OCI-LY1 (cell line): ENCODE data around the gene CNTN1.

Experiments used
- H2AFZ ChIP-seq: fragments of 200-600 bp; sonication (generic), shearing (Covaris generic); 2 replicates; pipeline ENCODE4 v1.6.0; 2014; ENCODE audit warnings: antibody characterized with exemption, mild to moderate bottlenecking, low read length
- H3F3A ChIP-seq: fragments of 200-600 bp; sonication (generic), shearing (Covaris generic); 2 replicates; pipeline ENCODE4 v1.6.0; 2014; ENCODE audit warnings: mild to moderate bottlenecking, antibody characterized with exemption, low read length, moderate library complexity; ENCODE audit not compliant: insufficient read depth
- H3K27ac ChIP-seq: fragments of 200-600 bp; sonication (generic); 2 replicates; pipeline ENCODE4 v1.5.1; 2014; ENCODE audit warnings: low read length, mixed run types, mild to moderate bottlenecking, low read depth; ENCODE audit not compliant: poor library complexity, severe bottlenecking
- H3K27me3 ChIP-seq: fragments of 200-600 bp; sonication (generic); 2 replicates; pipeline ENCODE4 v1.6.0; 2014; ENCODE audit warnings: antibody characterized with exemption, mild to moderate bottlenecking, low read length, moderate library complexity; ENCODE audit not compliant: insufficient read depth
- H3K36me3 ChIP-seq: fragments of 200-600 bp; sonication (generic); 2 replicates; pipeline ENCODE4 v1.6.1; 2014; ENCODE audit warnings: mild to moderate bottlenecking, antibody characterized with exemption, low read length, moderate library complexity, mixed read lengths; ENCODE audit not compliant: insufficient read depth
- H3K4me1 ChIP-seq: fragments of 200-600 bp; sonication (generic); 2 replicates; pipeline ENCODE4 v1.5.1; 2014; ENCODE audit warnings: mild to moderate bottlenecking, low read length, moderate library complexity; ENCODE audit not compliant: insufficient read depth, severe bottlenecking
- H3K4me2 ChIP-seq: fragments of 200-600 bp; sonication (generic), shearing (Covaris generic); 2 replicates; pipeline ENCODE4 v1.6.1; 2014; ENCODE audit warnings: low read length
- H3K4me3 ChIP-seq: fragments of 200-600 bp; sonication (generic); 2 replicates; pipeline ENCODE4 v1.5.1; 2014; ENCODE audit warnings: low read length, low read depth, mild to moderate bottlenecking, mixed read lengths; ENCODE audit not compliant: poor library complexity, severe bottlenecking
- H3K79me2 ChIP-seq: fragments of 200-600 bp; shearing (Covaris generic); 2 replicates; pipeline ENCODE4 v1.6.1; 2016; ENCODE audit warnings: mixed run types, low read length, mixed read lengths; ENCODE audit not compliant: insufficient read depth
- H3K9ac ChIP-seq: fragments of 200-600 bp; sonication (generic), shearing (Covaris generic); 2 replicates; pipeline ENCODE4 v1.6.1; 2014; ENCODE audit warnings: mild to moderate bottlenecking, low read length, mixed read lengths
- H3K9me2 ChIP-seq: fragments of 200-600 bp; sonication (generic), shearing (Covaris generic); 2 replicates; pipeline ENCODE4 v1.6.1; 2014; ENCODE audit warnings: low read depth, mild to moderate bottlenecking, low read length, mixed read lengths
- H3K9me3 ChIP-seq: fragments of 200-600 bp; shearing (Covaris generic); 2 replicates; pipeline ENCODE4 v1.6.1; 2014; ENCODE audit warnings: low read length, mixed read lengths
- H4K20me1 ChIP-seq: fragments of 200-600 bp; sonication (generic), shearing (Covaris generic); 2 replicates; pipeline ENCODE4 v1.6.0; 2016; ENCODE audit warnings: mild to moderate bottlenecking, low read length; ENCODE audit not compliant: insufficient read depth
- EZH2 ChIP-seq: fragments of 200-600 bp; sonication (generic), shearing (Covaris generic); IDR thresholded peaks from 2 replicates; pipeline ENCODE4 v1.8.0; 2017; ENCODE audit warnings: borderline replicate concordance, mixed run types, mild to moderate bottlenecking, antibody characterized with exemption, low read length, moderate library complexity, mixed read lengths
- TF ChIP-seq, protein P1 (sequence below): fragments of 200-600 bp; sonication (generic), shearing (Covaris generic); IDR thresholded peaks from 2 replicates; pipeline ENCODE4 v1.5.1; 2017; ENCODE audit warnings: mild to moderate bottlenecking, antibody characterized with exemption, low read length, moderate library complexity, mixed read lengths

The CNTN1 gene

DNA sequence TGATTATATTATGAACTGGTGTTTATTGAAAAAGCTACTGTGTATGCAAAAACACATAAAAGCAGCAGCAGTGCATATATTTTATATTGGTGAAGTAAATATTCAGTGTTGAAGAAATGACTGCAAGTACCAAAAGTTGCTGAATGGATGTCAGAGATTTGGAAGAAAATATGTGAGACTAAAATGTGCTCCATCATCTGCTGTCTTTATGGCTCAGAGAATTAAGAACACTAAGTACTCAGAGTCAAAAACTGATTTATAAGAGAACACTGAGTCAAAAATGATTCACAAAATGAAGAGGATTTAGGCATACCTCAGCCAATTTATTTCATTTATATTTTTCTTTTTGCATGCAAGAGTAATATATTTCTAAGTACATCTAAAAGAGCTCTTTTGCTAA lies 409.6 kb downstream of the CNTN1 start:
- Histone ChIP-seq H3K4me2 (no peak overlapping the region), H3K27ac (no peak overlapping the region), H3K9ac (no peak overlapping the region), H4K20me1 (no peaks in the 10 kb centered on the region), H3K27me3 (no peaks in the 10 kb centered on the region), H3K4me1 (no peaks in the 10 kb centered on the region), H2AFZ (no peak overlapping the region), H3K9me3 (no peaks in the 10 kb centered on the region), H3F3A (no peaks in the 10 kb centered on the region), H3K9me2 (no peaks in the 10 kb centered on the region), H3K4me3 (no peak overlapping the region), H3K36me3 (no peaks in the 10 kb centered on the region), H3K79me2 (no peaks in the 10 kb centered on the region)
- TF ChIP-seq EZH2, result no peak
- TF ChIP-seq, protein P1, sequence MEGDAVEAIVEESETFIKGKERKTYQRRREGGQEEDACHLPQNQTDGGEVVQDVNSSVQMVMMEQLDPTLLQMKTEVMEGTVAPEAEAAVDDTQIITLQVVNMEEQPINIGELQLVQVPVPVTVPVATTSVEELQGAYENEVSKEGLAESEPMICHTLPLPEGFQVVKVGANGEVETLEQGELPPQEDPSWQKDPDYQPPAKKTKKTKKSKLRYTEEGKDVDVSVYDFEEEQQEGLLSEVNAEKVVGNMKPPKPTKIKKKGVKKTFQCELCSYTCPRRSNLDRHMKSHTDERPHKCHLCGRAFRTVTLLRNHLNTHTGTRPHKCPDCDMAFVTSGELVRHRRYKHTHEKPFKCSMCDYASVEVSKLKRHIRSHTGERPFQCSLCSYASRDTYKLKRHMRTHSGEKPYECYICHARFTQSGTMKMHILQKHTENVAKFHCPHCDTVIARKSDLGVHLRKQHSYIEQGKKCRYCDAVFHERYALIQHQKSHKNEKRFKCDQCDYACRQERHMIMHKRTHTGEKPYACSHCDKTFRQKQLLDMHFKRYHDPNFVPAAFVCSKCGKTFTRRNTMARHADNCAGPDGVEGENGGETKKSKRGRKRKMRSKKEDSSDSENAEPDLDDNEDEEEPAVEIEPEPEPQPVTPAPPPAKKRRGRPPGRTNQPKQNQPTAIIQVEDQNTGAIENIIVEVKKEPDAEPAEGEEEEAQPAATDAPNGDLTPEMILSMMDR, result no peak

DNA sequence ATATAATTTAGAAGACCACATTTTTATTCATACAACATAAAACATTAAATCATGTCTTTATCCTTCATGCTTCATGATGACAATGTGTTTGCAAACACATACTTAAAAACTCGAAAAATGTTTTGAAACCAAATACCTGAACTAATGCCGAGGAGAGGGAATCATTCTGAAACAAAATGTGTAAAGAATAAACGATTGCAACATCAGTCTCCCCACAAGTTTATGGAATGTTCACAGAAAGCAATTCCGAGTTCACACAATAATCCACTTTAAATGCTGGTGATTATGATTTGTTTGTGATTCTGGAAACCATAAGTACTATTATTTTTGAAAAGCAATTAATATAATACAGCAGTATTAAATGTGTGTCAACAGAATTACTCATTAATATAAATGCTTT lies 411.4 kb downstream of the CNTN1 start:
- no peaks in the 10 kb centered on the region for H3K9me3 ChIP-seq
- no peaks in the 10 kb centered on the region for H4K20me1 ChIP-seq
- H3K36me3 ChIP-seq, result no peaks in the 10 kb centered on the region
- H3K79me2 ChIP-seq, result no peaks in the 10 kb centered on the region
- H3K4me3 ChIP-seq, result no peak overlapping the region
- H3K9me2 ChIP-seq, result no peaks in the 10 kb centered on the region
- no peak for TF ChIP-seq EZH2
- TF ChIP-seq, protein P1, result no peak
- no peak overlapping the region for H3K27ac ChIP-seq
- no peaks in the 10 kb centered on the region for H3K27me3 ChIP-seq
- H3K4me2 ChIP-seq, result no peak overlapping the region
- no peaks in the 10 kb centered on the region for H3K4me1 ChIP-seq
- H3K9ac ChIP-seq, result no peak overlapping the region
- no peak overlapping the region for H2AFZ ChIP-seq
- no peaks in the 10 kb centered on the region for H3F3A ChIP-seq

DNA sequence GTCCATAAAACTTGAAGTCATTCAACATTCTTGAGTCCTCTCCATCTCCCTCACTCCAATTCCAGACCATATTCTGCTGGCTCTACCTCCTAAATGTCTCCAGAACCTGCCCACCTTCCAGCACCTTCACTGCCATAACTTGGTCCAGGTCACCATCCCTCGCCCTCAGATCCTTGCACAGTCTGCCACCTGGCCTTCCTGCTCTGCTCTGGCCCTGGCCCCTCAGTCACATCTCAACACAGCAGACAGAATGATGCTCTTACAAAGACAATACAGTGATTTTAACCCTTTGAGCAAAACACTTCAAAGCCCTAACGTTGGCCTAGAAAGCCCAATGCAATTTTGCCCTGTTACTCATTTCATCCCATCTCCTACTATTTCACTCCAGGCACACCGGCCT lies 414.1 kb downstream of the CNTN1 start:
- Histone ChIP-seq H3K36me3 (no peaks in the 10 kb centered on the region), H3K27ac (no peak overlapping the region), H3K79me2 (no peaks in the 10 kb centered on the region), H3K4me1 (no peaks in the 10 kb centered on the region), H3K9me3 (no peaks in the 10 kb centered on the region), H3K4me2 (no peak overlapping the region), H4K20me1 (no peaks in the 10 kb centered on the region), H3F3A (no peaks in the 10 kb centered on the region), H3K27me3 (no peaks in the 10 kb centered on the region), H2AFZ (no peak overlapping the region), H3K9me2 (no peaks in the 10 kb centered on the region), H3K4me3 (no peak overlapping the region), H3K9ac (no peak overlapping the region)
- TF ChIP-seq EZH2, result no peak
- TF ChIP-seq, protein P1, result no peak
